NCI-H1930 (cell line): Measurements from ENCODE around the gene QRSL1.
"Not testable (repeated sequence)": the region's sequence is repeated elsewhere in the genome, so short reads cannot be mapped to it uniquely, and the experiment has no call there.

ENCODE experiments used
- DNase-seq, 2 experiments: peaks; one replicate each; lab custom pipeline; 2025; lab: John Stamatoyannopoulos, UW

Gene QRSL1

GRCh38 chr6:106623039-106623438 lies 6.3 kb upstream of the QRSL1 start:
- no peak for DNase-seq

- DNase-seq: no peak
These were observed 2.9 kb upstream of the QRSL1 start for GRCh38 chr6:106626485-106626884.

- not testable (repeated sequence) for DNase-seq
These were observed 1.6 kb upstream of the QRSL1 start for GRCh38 chr6:106627760-106628159.

- DNase-seq: no peak
These were observed 698 bp upstream of the QRSL1 start for GRCh38 chr6:106628658-106629102.

GRCh38 chr6:106629859-106630163 lies 433 bp downstream of the QRSL1 start:
- no peak for DNase-seq

- DNase-seq: no peak
These were observed 988 bp downstream of the QRSL1 start for GRCh38 chr6:106630366-106630765.

GRCh38 chr6:106631346-106631745 lies 2.0 kb downstream of the QRSL1 start:
- DNase-seq: no peak

GRCh38 chr6:106634565-106634964 lies 5.2 kb downstream of the QRSL1 start:
- no peak for DNase-seq

GRCh38 chr6:106637051-106637716 lies 7.8 kb downstream of the QRSL1 start:
- DNase-seq: no peak

- DNase-seq: no peak
These were observed 8.5 kb downstream of the QRSL1 start for GRCh38 chr6:106637717-106638341.

GRCh38 chr6:106639812-106640211 lies 10.4 kb downstream of the QRSL1 start:
- no peak for DNase-seq

GRCh38 chr6:106642476-106642875 lies 13.1 kb downstream of the QRSL1 start:
- no peak for DNase-seq

- DNase-seq: no peak
These were observed 13.7 kb downstream of the QRSL1 start for GRCh38 chr6:106643061-106643460.

- DNase-seq: no peak
These were observed 19.4 kb downstream of the QRSL1 start for GRCh38 chr6:106648651-106649308.

- DNase-seq: no peak
These were observed 29.1 kb downstream of the QRSL1 start for GRCh38 chr6:106658469-106658868.

GRCh38 chr6:106659859-106660258 lies 30.5 kb downstream of the QRSL1 start:
- no peak for DNase-seq

- DNase-seq: no peak
These were observed 33.1 kb downstream of the QRSL1 start for GRCh38 chr6:106662458-106662857.

GRCh38 chr6:106666282-106667021 lies 37.1 kb downstream of the QRSL1 start:
- DNase-seq: no peak

GRCh38 chr6:106667022-106667402 lies 37.6 kb downstream of the QRSL1 start:
- no peak for DNase-seq

GRCh38 chr6:106670236-106670635 lies 40.9 kb downstream of the QRSL1 start:
- no peak for DNase-seq

- no peak for DNase-seq
These were observed 42.3 kb downstream of the QRSL1 start for GRCh38 chr6:106671651-106672050.

- DNase-seq: no peak
These were observed 45.3 kb downstream of the QRSL1 start for GRCh38 chr6:106674541-106675229.
